Endothelial cell of umbilical vein (primary cell): Measurements from ENCODE around the gene CAMTA1. TPM values are rescaled to one million over a fixed set of nuclear protein-coding genes. Genes with fewer than 3 reads are reported as not detected.

Experiments used
- BruUV-seq: library from RNA; stranded (reverse); fragments of 400-500 nt; replicated peaks from 2 replicates; lab custom pipeline; 2021; lab: Mats Ljungman, UMichigan
- CTCF ChIA-PET: fragments of 300-600, 350-600 bp; sonication (Branson Sonifier 250); formaldehyde crosslinking; loops from one replicate; lab custom pipeline; 2021; ENCODE audit warnings: antibody characterized with exemption, inconsistent platforms; lab: Charles Lee
- POLR2A ChIA-PET: fragments of 300-600, 350-600 bp; sonication (Branson Sonifier 250); formaldehyde crosslinking; loops from one replicate; lab custom pipeline; 2021; ENCODE audit warnings: antibody characterized with exemption, inconsistent platforms; lab: Charles Lee
- DNase-seq: peaks from one replicate; pipeline ENCODE4 v3.0.0-alpha.2; 2011; ENCODE audit warnings: low read depth, low spot score
- FAIRE-seq: peaks from 2 replicates; lab custom pipeline; 2011; peaks lifted over from hg19 to GRCh38; lab: Jason Lieb, UNC
- H2AFZ ChIP-seq: 2 replicates; pipeline ENCODE4 v1.6.0; 2012; ENCODE audit warnings: low read depth, low read length, control low read depth, inconsistent platforms
- H3K27ac ChIP-seq: 2 replicates; pipeline ENCODE4 v1.5.1; 2011; ENCODE audit warnings: low read depth, mild to moderate bottlenecking, control low read depth, low read length, moderate library complexity; ENCODE audit not compliant: insufficient read depth
- H3K27me3 ChIP-seq, 2 experiments: 2 replicates each; pipeline versions ENCODE4 v1.6.0 to v1.6.1; 2011; ENCODE audit warnings: low read length in 2 of 2, mixed read lengths in 1 of 2; ENCODE audit not compliant: control insufficient read depth in 2 of 2, insufficient read depth in 2 of 2
- H3K36me3 ChIP-seq, 2 experiments: 2 replicates in 1 of 2; 3 replicates in 1 of 2; pipeline ENCODE4 v1.5.1; 2011; ENCODE audit warnings: low read length in 2 of 2, mild to moderate bottlenecking in 1 of 2, moderate library complexity in 1 of 2; ENCODE audit not compliant: control insufficient read depth in 2 of 2, insufficient read depth in 2 of 2; ENCODE audit errors: extremely low read depth in 1 of 2
- H3K4me1 ChIP-seq: 3 replicates; pipeline ENCODE4 v1.5.1; 2011; ENCODE audit warnings: mild to moderate bottlenecking, low read length; ENCODE audit not compliant: control insufficient read depth, insufficient read depth; ENCODE audit errors: extremely low read depth
- H3K4me2 ChIP-seq: 2 replicates; pipeline ENCODE4 v1.6.1; 2011; ENCODE audit warnings: low read length, control low read depth, mixed read lengths; ENCODE audit not compliant: insufficient read depth
- H3K4me3 ChIP-seq, 3 experiments: fragments of 200-600 bp in 1 of 3; sonication (generic), shearing (Covaris generic) in 1 of 3; replicated peaks in 1 of 3; 2 replicates each; pipeline ENCODE4 v1.5.1; 2011 to 2016; ENCODE audit warnings: control low read depth in 3 of 3, low read length in 3 of 3, mild to moderate bottlenecking in 2 of 3, inconsistent platforms in 1 of 3, low read depth in 1 of 3, moderate library complexity in 1 of 3; ENCODE audit not compliant: insufficient read depth in 1 of 3
- H3K79me2 ChIP-seq: 2 replicates; pipeline ENCODE4 v1.6.0; 2012; ENCODE audit warnings: low read length, inconsistent platforms; ENCODE audit not compliant: control insufficient read depth, insufficient read depth
- H3K9ac ChIP-seq: replicated peaks from 2 replicates; pipeline ENCODE3; 2011; ENCODE audit warnings: low read length, control low read depth; ENCODE audit not compliant: insufficient read depth; ENCODE audit errors: extremely low read depth
- H3K9me1 ChIP-seq: replicated peaks from 3 replicates; pipeline ENCODE4 v1.6.0; 2011; ENCODE audit warnings: mild to moderate bottlenecking, low read length; ENCODE audit not compliant: control insufficient read depth, insufficient read depth; ENCODE audit errors: extremely low read depth
- H3K9me3 ChIP-seq: replicated peaks from 2 replicates; pipeline ENCODE4 v1.5.1; 2012; ENCODE audit warnings: low read length, inconsistent platforms; ENCODE audit not compliant: control insufficient read depth, insufficient read depth
- H4K20me1 ChIP-seq: replicated peaks from 2 replicates; pipeline ENCODE3; 2011; ENCODE audit warnings: mild to moderate bottlenecking, low read length; ENCODE audit not compliant: control insufficient read depth, insufficient read depth; ENCODE audit errors: extremely low read depth
- CTCF ChIP-seq, 2 donors: IDR thresholded peaks; 1 replicate in 1 of 2; 2 replicates in 1 of 2; pipeline ENCODE4 v1.5.1; 2011; ENCODE audit warnings: low read length in 2 of 2, mild to moderate bottlenecking in 2 of 2, moderate library complexity in 2 of 2, control low read depth in 1 of 2, inconsistent platforms in 1 of 2, low read depth in 1 of 2; ENCODE audit not compliant: insufficient read depth in 1 of 2; ENCODE audit errors: extremely low read depth in 1 of 2
- EZH2 ChIP-seq: IDR thresholded peaks from 2 replicates; pipeline ENCODE4 v1.6.1; 2012; ENCODE audit warnings: borderline replicate concordance, low read depth, mild to moderate bottlenecking, moderate library complexity, low read length, inconsistent platforms; ENCODE audit not compliant: severe bottlenecking
- FOS ChIP-seq: IDR thresholded peaks from 2 replicates; pipeline ENCODE4 v1.6.1; 2011; ENCODE audit warnings: mild to moderate bottlenecking, low read length, moderate library complexity, borderline replicate concordance; ENCODE audit not compliant: insufficient read depth
- GATA2 ChIP-seq: IDR thresholded peaks from 2 replicates; pipeline ENCODE4 v1.7.0; 2011; ENCODE audit warnings: low read depth, mild to moderate bottlenecking, moderate library complexity, mixed read lengths, low read length; ENCODE audit not compliant: insufficient read length, insufficient read depth
- JUN ChIP-seq: IDR thresholded peaks from 2 replicates; pipeline ENCODE4 v1.6.1; 2011; ENCODE audit warnings: borderline replicate concordance, low read depth; ENCODE audit not compliant: insufficient read length, insufficient read depth
- MAX ChIP-seq: IDR thresholded peaks from 2 replicates; pipeline ENCODE4 v1.6.1; 2011; ENCODE audit not compliant: insufficient read depth, insufficient read length
- MYC ChIP-seq: IDR thresholded peaks from one replicate; pipeline ENCODE4 v1.6.1; 2011; ENCODE audit warnings: mild to moderate bottlenecking, low read depth, low read length
- POLR2A ChIP-seq: IDR thresholded peaks from 2 replicates; pipeline ENCODE4 v1.6.1; 2012; ENCODE audit warnings: low read depth, mild to moderate bottlenecking, control low read depth, low read length
- POLR2AphosphoS5 ChIP-seq: IDR thresholded peaks from 2 replicates; pipeline ENCODE4 v1.6.1; 2012; ENCODE audit warnings: low read depth, mild to moderate bottlenecking, control low read depth, low read length, moderate library complexity; ENCODE audit not compliant: insufficient read depth
- dilution Hi-C: fragments of 300-500 bp; cut with MboI; formaldehyde crosslinking; loops from one replicate; pipeline ENCODE4 v1.15.0; 2019; ENCODE audit warnings: low sequenced_read_pairs; ENCODE audit not compliant: extremely low pct_ligation_motif_present
- intact Hi-C: fragments of 100-400 bp; cut with micrococcal nuclease; formaldehyde crosslinking; loops from one replicate; pipeline ENCODE4 v1.10.0; 2022
- polyA plus RNA-seq, 4 experiments: library from polyadenylated mRNA; depleted of rRNA in 3 of 4; stranded (reverse) in 3 of 4; unstranded in 1 of 4; fragments of >200 nt; gene quantifications; 2 replicates each; pipeline versions ENCODE4 v1.2.1 to v1.2.3, GENCODE V29; 2011 to 2012; ENCODE audit warnings: missing spikeins in 1 of 4
- total RNA-seq: library from RNA; stranded (reverse); gene quantifications from 2 replicates; pipeline ENCODE4 v1.2.3, GENCODE V29; 2021

Gene CAMTA1
- total and polyA plus RNA-seq, 2 donors (not counting 3 experiments of a cell fraction or from before 2014, with no cell fraction given): 50.8 to 92.7 TPM

GRCh38 chr1:7384679-7385078 lies 599.4 kb downstream of the CAMTA1 start:
- BruUV-seq: no TSS peak
- dilution Hi-C loops: no loop called here
- H3K27me3 ChIP-seq: no peaks in the 10 kb centered on the region
- no peaks in the 10 kb centered on the region for H3K79me2 ChIP-seq
- no peak overlapping the region for H3K27ac ChIP-seq
- no peak overlapping the region for H2AFZ ChIP-seq
- H4K20me1 ChIP-seq: no peaks in the 10 kb centered on the region
- peaks cover 26% of the 10 kb centered on the region for H3K4me1 ChIP-seq
- H3K4me2 ChIP-seq: no peak overlapping the region
- H3K4me3 ChIP-seq: no peak overlapping the region
- TF ChIP-seq JUN: no peak
- no peak for TF ChIP-seq MAX
- TF ChIP-seq POLR2AphosphoS5: no peak
- no peak for TF ChIP-seq POLR2A
- TF ChIP-seq MYC: no peak
- TF ChIP-seq FOS: no peak
- no peak for TF ChIP-seq GATA2
- no peak for TF ChIP-seq CTCF (IDR thresholded peaks at IDR 0.05; ENCODE audit: extremely low read depth in 1 of 2, insufficient read depth in 1 of 2, low read depth in 1 of 2, low read length in 2 of 2)
- no peak for TF ChIP-seq EZH2
- H3K36me3 ChIP-seq: no peaks in the 10 kb centered on the region
- no peaks in the 10 kb centered on the region for H3K9me3 ChIP-seq
- no peaks in the 10 kb centered on the region for H3K9me1 ChIP-seq
- no peak for DNase-seq
- ChIA-PET POLR2A (no interaction called here), CTCF (no interaction called here)
- no peak overlapping the region for H3K9ac ChIP-seq
- intact Hi-C loops: no loop called here
- FAIRE-seq: no peak
